GM18858 (cell line): ENCODE results near the gene ICOS.
"Not testable (repeated sequence)": the region's sequence is repeated elsewhere in the genome, so short reads cannot be mapped to it uniquely, and the experiment has no call there.

ENCODE experiments used
- ATAC-seq: cut with Tn5 transposase; IDR thresholded peaks from one replicate; pipeline ENCODE4 v1.9.1; 2021; ENCODE audit not compliant: unreplicated experiment

ICOS gene

DNA sequence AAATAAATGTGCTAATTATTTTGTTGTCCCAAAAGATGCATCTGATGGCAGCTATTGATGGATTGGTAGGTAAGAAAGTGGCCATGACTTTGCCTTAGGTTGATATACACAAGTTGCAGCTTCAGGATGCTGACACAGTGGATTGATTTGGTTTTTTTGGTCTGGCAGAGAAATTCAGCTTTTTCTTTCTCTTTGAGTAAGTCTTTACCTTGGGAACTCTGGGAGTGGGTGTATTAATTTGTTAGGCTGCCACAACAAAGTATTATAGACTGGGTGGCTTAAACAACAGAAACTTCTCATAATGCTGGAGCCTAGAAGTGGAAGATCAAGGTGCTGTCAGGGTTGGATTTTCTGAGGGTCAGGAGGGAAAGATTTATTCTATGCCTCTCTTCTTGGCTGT is 19.8 kb upstream of the ICOS start:
- no peak for ATAC-seq

DNA sequence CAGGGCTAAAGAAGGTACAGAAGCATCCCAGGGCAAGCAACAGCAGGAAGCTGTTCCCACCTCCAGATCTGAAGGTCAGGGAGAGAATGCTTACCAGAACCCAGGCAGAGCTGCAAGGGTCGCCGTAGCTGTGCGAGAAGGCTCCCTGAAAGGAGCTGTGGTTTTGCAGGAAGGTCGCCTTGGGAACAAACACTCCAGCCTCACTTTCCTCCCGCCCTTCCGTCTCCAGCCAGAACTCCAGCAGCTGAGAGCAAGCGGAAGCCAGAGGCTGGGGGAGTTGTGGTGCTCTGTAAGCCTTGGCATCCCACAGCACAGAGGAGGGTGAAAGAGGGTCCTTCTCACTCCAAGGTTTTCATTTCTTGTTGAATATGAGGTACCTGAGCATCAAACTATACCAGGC is 18.3 kb upstream of the ICOS start:
- ATAC-seq = no peak

DNA sequence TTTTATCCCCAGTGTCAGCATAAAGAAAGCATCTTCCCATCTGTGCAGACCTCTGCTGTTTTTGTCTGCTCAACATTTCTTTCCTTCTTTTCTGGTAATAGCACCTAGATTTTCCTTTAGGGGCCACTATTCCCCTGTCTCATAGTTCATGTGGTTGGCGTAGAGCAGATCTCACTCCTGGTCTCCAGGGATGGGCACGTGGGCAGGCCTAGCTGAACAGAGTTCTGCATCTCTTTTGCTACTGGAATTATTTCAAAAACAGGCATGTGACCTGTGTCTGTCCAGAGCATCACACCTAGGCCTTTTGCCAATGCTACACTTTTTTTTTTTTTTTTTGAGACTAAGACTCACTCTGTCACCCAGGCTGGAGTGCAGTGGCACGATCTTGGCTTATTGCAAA is 17.7 kb upstream of the ICOS start:
- no peak for ATAC-seq

DNA sequence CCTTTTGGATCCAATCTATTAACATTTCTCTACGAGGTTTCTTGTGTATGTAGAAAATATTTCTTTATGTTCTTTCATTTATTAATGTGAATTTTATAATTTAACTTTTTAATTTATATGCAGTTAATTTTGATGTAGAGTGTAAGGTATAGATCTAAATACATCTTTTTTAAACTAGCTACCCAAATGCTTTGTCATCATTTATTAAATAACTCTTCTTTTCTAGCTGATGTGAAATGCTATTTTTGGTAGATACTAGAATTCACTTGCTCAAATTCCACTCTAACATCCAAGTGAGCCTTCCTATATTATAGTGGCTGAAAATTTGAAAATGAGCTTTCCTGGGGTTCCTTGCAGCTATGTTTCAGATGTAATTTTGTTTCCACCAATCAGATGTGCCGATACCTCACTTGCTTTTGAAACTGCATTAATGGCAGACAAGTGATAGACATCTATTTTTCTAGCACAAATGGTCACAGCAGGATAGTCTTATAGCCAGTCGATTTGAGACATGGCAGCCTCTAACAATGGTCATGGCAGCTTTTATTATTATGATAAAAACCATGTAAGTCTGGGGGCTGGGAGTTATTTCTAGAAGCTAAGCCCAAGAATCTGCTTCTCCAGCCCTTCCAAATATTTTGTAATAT is 10.9 kb upstream of the ICOS start:
- no peak for ATAC-seq

DNA sequence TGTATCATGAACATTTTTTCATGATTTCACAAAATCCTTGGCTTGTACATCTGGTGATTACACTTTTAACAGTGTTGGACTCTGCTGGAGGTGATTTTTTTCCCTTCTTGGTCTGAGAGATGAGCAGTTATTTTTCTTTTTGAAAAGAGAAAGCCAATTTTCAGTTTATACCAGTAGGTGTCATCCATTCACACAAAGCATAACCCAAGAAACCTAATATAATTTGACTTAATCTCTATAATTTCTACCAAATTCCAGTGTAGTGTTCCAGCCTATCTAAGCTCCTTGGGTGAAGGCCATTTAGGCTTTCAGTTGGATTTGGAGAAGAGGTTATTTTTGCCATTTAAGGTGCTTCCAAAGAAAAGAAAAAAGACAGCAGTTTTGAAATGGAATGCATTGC is 7.7 kb upstream of the ICOS start:
- ATAC-seq = no peak

DNA sequence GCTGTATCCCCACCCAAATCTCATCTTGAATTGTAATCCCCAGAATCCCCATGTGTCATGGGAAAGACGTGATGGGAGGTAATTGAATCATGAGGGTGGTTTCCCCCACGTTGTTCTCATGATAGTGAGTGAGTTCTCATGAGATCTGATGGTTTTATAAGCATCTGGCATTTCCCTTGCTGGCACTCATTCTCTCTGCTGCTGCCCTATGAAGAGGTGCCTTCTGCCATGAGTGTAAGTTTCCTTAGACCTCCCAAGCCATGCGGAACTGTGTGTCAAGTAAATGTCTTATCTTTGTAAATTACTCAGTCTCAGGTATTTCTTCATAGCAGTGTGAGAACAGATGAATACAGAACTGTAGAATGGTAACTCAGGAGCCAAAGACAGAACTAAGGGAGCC is 5.3 kb upstream of the ICOS start:
- not testable (repeated sequence) for ATAC-seq

DNA sequence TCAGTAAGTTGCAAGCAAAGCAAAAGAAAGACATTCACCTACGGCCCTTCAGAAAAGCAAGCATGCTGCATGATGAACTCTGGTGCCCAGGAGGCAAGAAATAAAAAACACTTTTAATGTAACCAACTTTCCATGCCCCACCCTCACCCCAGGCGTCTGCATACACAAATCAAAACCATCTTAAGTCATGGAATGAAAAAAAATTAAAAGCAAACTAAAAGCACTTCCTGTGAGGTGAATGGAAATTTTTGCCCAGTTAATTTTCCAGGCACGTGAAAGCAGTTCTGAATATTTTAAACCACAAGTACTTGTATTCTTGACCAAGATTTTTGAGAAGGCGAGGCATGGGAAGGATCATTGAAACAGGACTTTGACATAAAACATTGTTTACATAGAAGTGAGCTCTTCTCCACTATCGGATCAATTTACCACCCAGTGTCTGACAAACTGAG is 2.5 kb upstream of the ICOS start:
- ATAC-seq = no peak

DNA sequence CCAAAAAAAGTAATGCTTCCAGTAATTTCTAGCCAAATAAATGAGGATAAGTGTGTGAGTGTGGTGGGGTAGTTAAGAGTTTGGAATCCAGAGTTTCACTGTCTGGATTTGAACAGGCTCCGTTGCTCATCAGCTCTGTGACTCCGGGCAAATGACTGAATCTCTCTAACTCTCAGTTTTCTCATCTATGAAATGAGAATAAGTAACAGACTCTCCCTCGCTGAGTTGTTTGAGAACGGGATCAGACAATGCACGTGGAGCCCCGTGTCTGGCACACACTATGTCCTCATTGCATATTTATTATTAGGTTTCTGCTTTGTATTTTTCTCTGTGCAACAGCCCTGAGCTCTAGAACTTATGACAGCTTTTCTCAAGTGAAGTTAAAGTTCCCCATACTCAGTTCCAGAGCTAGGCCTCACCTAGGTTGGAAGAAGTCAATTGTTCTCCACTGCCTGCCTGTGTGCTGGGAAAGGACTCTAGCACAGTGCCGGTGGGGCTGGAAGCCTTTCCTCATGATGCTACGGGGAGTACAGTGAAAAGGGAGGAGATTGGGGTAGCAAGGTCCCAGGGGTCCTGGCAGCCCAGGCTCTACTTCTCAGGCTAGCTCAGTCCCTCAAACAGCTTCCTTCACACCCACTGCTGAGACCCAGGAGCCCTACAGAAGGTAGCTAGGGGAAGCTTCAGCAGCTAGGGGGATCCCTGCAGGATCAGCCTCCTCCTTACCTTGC is 1.7 kb upstream of the ICOS start:
- ATAC-seq = no peak

DNA sequence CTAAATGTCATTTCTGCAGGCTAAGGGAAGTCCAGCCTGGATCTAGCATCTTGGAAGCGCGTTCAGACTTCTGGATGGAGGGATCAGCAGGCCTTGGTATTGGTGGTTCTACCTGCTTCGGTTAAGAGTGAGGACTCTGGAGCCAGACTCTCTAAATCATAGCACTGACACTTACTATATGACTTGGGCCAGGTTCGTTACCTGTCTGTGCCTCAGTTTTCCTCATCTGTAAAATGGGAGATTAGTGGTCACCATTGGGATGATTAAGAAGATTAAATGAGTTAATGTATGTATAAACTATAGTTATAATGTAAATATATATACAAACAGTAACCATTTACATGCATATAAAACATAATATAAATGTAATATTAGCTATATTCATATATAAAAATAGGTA is 995 bp upstream of the ICOS start:
- no peak for ATAC-seq

DNA sequence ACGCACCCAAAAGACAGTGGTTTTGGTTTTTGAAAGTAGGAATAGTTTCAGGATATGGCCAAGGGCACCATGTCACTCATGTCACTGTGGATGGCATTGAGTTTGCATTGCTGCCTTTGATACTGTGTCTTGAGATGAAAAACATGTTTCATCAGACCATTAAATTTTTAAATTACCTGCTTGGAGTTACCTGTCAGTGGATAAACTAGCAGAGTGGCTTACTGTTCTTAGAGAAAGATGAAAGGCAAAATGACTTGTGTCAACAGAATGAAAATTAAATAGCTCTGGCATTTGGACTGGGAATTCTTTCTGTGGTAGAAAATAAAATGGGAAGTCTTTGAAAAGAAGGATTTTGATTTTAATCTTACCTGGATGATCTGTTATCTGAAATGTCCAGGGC is 386 bp downstream of the ICOS start:
- ATAC-seq = no peak

DNA sequence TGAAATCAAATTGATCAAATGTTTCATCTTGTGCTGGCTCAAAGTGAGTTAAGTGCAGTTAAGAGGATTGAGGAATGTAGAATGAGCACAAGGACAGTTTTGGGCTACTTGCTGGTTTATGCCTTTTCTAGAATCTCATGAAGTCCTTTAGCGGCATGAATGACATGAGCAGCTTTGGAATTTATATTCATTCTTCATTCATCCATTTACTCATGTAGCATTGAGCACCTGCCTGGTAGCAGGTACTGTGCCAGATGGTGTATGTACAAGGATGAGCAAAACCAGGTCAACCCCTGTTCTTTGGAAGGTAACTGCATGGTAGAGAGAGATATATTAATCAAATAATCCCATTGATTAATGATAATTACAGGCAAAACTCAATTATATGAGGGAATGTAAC is 1.2 kb downstream of the ICOS start:
- no peak for ATAC-seq

DNA sequence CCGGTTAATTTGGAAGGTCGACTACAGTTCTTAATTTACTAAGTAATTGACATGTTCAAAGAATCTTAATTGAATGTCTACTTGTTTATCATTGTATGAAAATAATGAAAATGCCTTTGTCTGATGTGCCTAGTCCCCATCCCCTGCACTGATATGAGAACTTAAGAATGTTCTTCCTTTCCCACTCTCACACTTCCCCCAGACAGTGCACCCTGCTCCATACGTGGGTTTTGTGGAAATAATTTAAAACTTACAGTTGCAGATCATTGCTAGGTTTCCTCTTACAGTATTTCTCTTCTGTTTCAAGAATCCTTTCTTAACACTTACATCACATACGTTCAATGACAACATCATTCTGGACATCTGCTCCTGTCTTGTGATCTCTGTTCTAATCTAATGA is 3.5 kb downstream of the ICOS start:
- ATAC-seq = no peak

DNA sequence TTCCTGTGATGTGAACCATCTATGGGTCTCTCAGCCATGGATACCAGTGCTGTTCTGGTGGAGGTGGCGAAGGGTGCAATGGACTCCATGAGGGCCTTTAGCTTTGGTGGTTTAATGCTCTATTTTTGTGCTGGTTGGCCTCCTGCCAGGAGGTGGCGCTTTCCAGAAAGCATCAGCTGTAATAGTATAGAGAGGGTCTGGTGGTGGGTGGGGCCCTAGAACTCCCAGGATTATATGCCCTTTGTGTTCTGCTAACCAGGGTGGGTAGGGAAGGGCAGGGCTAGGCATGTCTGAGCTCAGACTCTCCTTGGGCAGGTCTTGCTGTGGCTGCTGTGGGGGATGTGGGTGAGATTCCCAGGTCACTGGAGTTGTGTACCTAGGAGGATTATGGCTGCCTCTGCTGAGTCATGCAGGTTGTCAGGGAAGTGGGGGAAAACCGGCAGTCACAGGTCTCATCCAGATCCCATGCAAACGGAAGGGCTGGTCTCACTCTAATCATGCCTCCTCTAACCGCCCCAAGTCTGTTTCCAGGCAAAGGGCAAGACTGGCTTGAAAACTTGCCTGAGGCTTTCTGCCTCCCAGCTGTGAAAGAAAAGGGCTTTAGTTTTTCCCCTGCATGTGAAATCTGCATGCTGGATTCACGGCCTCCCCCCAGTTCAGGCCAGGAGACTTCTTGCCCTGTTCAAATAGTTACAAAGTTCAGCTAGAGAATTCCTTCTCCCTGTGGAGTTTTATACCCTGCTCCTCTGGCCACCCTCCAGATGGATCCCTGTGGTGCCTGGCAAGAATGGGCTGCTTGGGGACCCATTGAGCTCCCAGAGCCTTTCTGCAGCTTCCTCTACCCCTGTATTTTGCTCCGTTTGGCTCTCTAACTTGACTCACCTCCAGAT is 7.2 kb downstream of the ICOS start:
- ATAC-seq = not testable (repeated sequence)

DNA sequence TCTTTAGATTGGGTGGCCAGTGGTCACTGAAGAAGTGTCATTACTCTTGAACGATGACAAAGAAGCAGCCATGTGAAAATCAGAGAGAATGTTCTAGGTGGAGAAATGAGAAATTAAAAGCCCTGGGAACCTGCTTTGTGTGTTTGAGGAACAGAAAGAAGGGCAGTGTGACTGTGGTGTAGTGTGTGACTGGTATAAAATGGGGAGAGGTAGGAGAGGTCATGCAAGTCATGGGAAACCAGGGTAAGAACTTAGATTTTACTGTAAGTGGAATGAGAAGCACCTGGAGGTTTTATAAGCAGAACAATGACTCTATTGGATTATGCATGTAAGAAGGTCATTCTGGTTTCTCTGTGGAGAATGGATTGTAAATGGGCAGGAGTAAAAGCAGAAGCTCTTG is 12.2 kb downstream of the ICOS start:
- peak; percentile 51 for ATAC-seq

DNA sequence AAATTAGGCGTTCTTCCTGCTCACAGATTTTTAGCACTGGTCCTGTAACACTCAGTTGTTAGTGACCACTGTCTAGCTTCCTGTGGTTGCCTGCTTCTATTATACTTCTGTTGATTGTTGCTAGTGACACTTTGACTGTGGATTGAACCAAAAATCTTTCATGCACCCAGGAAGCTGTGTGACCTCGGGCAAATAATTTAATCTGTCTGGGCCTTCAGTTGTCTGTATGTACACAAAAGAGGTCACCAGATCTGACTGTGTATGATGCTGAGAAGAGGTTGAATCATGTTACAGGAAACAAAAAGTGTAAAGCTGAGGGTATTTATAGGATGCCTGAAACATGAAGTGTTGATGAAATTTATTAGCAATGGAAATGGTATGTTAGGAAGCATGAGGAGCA is 12.7 kb downstream of the ICOS start:
- ATAC-seq = no peak

DNA sequence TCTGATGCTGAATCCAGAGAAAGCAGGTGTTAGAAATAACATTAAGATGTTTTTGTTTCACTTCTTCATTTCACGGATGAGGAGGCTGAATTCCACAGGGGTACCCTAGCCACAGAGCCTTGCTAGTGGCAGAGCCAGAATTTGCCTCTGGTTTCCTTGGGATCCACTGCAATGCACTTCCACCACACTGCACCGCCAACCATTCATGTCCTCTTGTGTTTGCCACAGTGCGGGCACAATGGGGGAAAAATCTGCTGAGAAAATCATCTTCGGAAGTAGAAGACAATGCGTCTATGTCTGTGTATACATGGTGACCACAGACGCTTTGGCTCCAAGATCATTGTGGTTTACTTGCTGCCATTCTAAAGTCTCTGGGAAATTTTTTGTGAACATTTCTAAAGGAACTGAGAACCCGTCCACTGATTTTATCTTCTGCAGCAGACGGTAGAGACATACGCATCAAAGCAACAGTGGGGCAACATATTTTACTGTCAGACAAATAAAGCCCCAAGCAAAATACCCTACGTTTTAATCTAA is 14.9 kb downstream of the ICOS start:
- ATAC-seq = no peak

DNA sequence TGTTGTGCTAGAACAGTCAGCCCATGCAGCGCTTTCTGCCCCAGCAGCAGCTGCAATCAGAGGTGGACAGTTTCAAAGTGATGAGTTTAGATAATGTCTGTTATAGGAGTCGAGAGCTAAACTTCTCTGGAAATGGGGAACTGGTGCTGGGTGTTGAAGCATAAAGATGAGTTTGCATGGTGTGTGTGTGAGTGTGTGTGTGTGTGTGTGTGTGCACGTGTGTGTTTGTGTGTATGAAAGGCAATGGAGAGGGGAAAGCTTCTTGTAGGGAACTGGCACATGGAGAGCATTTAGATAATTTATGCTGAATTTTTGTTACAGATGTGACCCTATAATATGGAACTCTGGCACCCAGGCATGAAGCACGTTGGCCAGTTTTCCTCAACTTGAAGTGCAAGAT is 22.7 kb downstream of the ICOS start:
- ATAC-seq = no peak

DNA sequence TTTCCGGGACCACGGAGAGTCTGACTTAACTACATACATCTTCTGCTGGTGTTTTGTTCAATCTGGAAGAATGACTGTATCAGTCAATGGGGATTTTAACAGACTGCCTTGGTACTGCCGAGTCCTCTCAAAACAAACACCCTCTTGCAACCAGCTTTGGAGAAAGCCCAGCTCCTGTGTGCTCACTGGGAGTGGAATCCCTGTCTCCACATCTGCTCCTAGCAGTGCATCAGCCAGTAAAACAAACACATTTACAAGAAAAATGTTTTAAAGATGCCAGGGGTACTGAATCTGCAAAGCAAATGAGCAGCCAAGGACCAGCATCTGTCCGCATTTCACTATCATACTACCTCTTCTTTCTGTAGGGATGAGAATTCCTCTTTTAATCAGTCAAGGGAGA is 23.1 kb downstream of the ICOS start:
- no peak for ATAC-seq

DNA sequence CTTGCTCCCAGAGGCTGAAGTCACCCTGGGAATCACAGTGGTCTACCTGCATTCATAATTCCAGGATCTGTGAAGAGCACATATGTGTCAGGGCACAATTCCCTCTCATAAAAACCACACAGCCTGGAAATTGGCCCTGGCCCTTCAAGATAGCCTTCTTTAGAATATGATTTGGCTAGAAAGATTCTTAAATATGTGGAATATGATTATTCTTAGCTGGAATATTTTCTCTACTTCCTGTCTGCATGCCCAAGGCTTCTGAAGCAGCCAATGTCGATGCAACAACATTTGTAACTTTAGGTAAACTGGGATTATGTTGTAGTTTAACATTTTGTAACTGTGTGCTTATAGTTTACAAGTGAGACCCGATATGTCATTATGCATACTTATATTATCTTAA is 24.2 kb downstream of the ICOS start:
- ATAC-seq = no peak

DNA sequence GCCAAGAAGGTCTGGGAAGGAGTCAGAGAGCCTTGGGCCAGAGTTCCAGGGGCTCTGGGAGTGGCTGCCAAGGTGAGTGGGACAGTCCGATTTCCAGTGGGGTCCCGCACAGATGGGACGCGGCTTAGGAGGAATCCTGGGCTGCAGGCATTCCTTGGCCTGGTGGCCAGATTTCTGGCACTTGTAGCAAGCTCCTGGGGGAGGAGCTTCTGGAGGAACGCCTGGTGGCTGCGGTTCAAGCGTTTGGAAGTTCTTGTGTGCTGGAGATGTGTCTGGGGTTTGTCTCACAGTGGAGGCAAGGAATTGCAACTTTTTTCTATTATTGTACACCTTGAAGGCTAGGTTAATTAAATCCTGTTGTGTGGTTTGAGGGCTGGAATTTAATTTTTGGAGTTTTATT is 28.6 kb downstream of the ICOS start:
- ATAC-seq = not testable (repeated sequence)

DNA sequence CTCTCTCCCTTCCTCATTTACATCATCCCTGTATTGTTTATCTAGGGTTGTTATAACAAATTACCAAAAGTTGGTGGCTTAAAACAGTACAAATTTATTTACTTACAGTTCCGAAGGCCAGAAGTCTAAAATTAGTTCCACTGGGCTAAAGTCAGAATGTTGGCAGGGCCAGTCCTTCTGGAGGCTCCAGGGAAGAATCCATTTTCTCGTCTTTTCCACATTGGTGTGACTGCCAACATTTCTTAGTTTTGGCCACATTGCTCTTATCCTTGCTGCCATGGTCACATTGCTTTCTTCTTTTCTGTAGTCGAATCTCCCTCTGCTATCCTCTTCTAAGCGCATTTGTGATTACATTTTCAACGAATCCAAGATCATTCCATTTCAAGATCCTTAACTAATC is 34.7 kb downstream of the ICOS start:
- no peak for ATAC-seq

DNA sequence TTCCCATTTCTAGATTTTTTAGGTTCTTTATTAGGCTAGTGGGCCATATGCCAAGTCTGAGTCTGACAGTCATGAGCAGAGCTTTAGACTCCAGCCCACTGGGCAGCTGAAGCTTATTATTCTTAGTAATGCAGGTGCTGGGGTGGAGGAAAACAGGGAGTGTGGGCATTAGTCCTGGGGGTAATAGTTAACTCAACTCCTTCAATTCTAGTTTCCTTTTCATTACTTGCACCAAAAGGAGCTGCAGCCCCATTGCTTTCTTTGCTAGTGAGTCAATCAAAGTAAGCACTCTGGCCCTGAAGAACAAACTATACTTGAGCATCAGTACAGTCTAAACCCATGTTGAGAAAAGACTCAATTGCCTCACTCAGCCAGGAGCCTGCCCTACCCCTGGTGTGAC is 35.5 kb downstream of the ICOS start:
- peak; percentile 53 for ATAC-seq
